ENCODE measurements around the gene RIC8B. TPM values are rescaled to one million over a fixed set of nuclear protein-coding genes. Genes with fewer than 3 reads are reported as not detected.

RIC8B gene
- total and polyA plus RNA-seq, 8 donors: 2.2 to 71.0 (median 5.6) TPM

DNA sequence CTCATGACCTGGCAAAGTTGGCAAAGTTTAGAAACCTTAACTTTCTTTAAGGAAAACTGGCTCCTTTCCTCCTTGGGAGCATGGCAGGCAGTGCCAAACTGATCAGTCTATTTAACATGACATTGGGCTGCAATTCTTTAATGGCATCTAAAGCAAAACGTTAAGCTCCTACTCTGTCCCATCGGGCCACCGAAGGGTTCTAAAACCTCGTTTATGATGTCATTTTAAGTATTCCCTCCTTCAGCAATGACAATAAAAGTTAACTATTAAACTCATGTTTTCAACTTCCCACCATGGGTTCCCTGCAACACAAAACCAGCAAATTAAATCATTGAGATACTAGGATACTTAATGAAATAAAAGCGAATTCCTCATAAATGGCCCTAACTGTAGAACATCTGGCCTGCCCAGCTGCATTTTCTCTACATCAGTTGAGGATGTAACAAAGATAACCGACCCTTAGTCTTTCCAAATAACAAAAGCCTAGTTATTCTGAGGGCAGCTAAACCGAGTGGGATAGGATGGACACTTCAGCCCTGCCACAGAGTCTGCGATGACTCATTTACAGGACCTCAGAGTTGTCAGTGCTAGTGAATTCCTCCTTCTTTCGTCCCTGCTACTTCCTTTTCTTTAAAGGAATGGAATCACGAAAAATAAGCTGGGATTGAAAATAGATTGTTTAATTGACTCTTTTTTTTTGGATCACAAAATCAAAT, 34.5 kb upstream of the RIC8B start:
- Histone ChIP-seq H3K27ac (no peak overlapping the region), H3K9me3 (no peaks in the 10 kb centered on the region), H3K27me3 (peaks cover 0 to 17% (median 0%) of the 10 kb centered on the region in 3 donors), H3K4me3 (no peak overlapping the region), H3K4me1 (peaks cover 0 to 5% (median 0%) of the 10 kb centered on the region in 4 donors), H3K36me3 (no peaks in the 10 kb centered on the region)
- TF ChIP-seq POLR2AphosphoS5 (IDR thresholded peaks at IDR 0.05): no peak
- no peak for TF ChIP-seq POLR2A (IDR thresholded peaks at IDR 0.05)
- TF ChIP-seq EP300 (IDR thresholded peaks at IDR 0.05): no peak
- TF ChIP-seq, protein P1, sequence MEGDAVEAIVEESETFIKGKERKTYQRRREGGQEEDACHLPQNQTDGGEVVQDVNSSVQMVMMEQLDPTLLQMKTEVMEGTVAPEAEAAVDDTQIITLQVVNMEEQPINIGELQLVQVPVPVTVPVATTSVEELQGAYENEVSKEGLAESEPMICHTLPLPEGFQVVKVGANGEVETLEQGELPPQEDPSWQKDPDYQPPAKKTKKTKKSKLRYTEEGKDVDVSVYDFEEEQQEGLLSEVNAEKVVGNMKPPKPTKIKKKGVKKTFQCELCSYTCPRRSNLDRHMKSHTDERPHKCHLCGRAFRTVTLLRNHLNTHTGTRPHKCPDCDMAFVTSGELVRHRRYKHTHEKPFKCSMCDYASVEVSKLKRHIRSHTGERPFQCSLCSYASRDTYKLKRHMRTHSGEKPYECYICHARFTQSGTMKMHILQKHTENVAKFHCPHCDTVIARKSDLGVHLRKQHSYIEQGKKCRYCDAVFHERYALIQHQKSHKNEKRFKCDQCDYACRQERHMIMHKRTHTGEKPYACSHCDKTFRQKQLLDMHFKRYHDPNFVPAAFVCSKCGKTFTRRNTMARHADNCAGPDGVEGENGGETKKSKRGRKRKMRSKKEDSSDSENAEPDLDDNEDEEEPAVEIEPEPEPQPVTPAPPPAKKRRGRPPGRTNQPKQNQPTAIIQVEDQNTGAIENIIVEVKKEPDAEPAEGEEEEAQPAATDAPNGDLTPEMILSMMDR (IDR thresholded peaks at IDR 0.05): no peak
- WGBS, 5 donors: 61 to 68% (median 64%) methylated on average over 10 of the region's 10 CpGs
- intact Hi-C loops (cut with DNase I; ENCODE audit: low total_unique reads): no loop called here
- no peak for DNase-seq

DNA sequence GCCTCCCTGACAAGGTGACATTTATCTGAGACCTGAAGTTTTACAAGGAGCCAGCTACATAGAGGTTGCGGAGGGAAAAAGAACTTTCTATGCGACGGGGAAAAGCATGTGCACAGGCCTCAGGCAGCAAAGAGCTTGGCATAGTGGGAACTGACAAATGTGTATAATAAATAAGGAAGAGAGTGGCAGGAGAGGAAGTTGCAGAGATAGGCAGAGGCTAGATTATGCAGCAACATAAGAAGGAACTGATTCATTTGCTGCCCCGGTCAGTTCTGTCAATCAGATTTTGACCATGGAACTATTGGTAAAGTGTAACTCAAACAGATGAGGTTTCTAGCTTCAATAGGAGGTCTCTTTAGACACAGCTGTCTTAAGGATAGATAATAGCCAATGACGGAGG, 33.7 kb upstream of the RIC8B start:
- H3K36me3 ChIP-seq: no peaks in the 10 kb centered on the region
- no peaks in the 10 kb centered on the region for H3K9me3 ChIP-seq
- intact Hi-C loops (cut with DNase I; ENCODE audit: low total_unique reads): no loop called here
- no peak overlapping the region for H3K4me3 ChIP-seq
- peaks cover 0 to 23% (median 0%) of the 10 kb centered on the region in 3 donors for H3K27me3 ChIP-seq
- H3K27ac ChIP-seq: no peak overlapping the region
- WGBS, 5 donors: 75 to 86% (median 78%) methylated on average over 5 of the region's 5 CpGs
- DNase-seq: no peak
- peaks cover 0 to 5% (median 0%) of the 10 kb centered on the region in 4 donors for H3K4me1 ChIP-seq
- no peak for TF ChIP-seq POLR2A (IDR thresholded peaks at IDR 0.05)
- TF ChIP-seq, protein P1 (IDR thresholded peaks at IDR 0.05): no peak
- no peak for TF ChIP-seq EP300 (IDR thresholded peaks at IDR 0.05)
- TF ChIP-seq POLR2AphosphoS5 (IDR thresholded peaks at IDR 0.05): no peak

DNA sequence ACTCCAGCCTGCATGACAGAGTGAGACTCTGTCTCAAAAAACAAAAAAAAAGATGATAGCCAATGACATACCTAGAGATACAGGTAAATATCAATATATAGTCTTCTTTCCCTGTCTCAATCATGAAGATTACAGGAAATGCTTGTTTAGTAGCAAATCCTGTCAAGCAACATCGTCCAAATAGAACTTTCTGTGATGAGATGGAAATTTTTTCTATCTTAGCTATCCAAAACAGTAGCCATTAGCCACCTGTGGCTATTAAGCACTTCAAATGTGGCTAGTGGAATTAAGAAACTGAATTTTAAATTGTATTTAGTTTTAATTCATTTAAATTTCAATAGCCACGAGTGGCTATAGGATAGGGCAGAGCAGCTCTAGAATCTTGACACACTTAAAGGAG, 33.2 kb upstream of the RIC8B start:
- intact Hi-C loops (cut with DNase I; ENCODE audit: low total_unique reads): no loop called here
- no peak overlapping the region for H3K27ac ChIP-seq
- 78 to 95% (median 85%) methylated on average over 2 of the region's 2 CpGs for WGBS, 5 donors
- H3K27me3 ChIP-seq: peaks cover 0 to 23% (median 0%) of the 10 kb centered on the region in 3 donors
- no peak for DNase-seq
- no peaks in the 10 kb centered on the region for H3K9me3 ChIP-seq
- H3K4me3 ChIP-seq: no peak overlapping the region
- peaks cover 0 to 5% (median 0%) of the 10 kb centered on the region in 4 donors for H3K4me1 ChIP-seq
- no peaks in the 10 kb centered on the region for H3K36me3 ChIP-seq
- TF ChIP-seq EP300 (IDR thresholded peaks at IDR 0.05): no peak
- TF ChIP-seq, protein P1 (IDR thresholded peaks at IDR 0.05): no peak
- TF ChIP-seq POLR2AphosphoS5 (IDR thresholded peaks at IDR 0.05): no peak
- TF ChIP-seq POLR2A (IDR thresholded peaks at IDR 0.05): no peak

DNA sequence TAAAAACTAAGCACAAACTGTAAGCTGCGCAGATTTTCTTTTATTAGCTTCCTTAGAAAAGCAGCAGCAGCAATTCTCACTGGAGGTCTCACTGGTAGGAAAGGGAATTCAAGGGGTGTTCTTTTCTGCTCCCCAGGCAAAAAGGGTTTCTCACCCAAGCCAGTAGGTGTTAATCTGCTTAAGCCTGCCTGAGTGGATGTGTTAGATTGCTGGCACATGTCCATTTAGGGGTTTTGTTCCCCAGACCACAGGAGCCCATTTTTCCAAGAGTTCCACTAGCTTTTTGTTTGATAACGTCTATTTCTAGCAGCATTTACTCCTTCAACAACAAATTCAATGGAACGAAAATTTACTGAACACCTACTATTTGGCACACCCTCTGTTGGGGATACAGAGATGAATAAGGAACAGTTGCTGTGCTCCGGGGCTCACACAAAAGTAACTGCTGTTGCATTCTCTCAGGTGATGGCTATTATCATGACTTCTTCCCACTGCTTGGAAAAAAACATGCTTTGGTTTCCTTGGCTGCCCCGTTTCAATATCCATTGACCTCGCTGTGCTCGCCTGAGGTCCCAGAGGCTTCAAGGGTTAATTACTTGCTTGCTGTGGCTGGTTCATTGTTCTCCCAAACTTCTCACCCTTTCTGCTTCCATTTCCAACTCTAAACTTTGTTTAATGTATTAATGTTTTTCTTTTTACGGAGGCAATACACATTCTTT, 31.1 kb upstream of the RIC8B start:
- peaks cover 0 to 23% (median 0%) of the 10 kb centered on the region in 3 donors for H3K27me3 ChIP-seq
- TF ChIP-seq, protein P1 (IDR thresholded peaks at IDR 0.05): no peak
- TF ChIP-seq POLR2A (IDR thresholded peaks at IDR 0.05) (no peak), POLR2AphosphoS5 (IDR thresholded peaks at IDR 0.05) (no peak), EP300 (IDR thresholded peaks at IDR 0.05) (no peak)
- H3K36me3 ChIP-seq: no peaks in the 10 kb centered on the region
- 46 to 53% (median 47%) methylated on average over 8 of the region's 8 CpGs for WGBS, 5 donors
- no peak overlapping the region for H3K4me3 ChIP-seq
- DNase-seq: no peak
- H3K4me1 ChIP-seq: peaks cover 0 to 5% (median 0%) of the 10 kb centered on the region in 4 donors
- H3K9me3 ChIP-seq: no peaks in the 10 kb centered on the region
- no peak overlapping the region for H3K27ac ChIP-seq
- intact Hi-C loops (cut with DNase I; ENCODE audit: low total_unique reads): no loop called here
